Measurements from ENCODE around the gene CEP104.

GRCh38 chr1:3828391-3828790 lies 28.6 kb downstream of the CEP104 start:
- TF ChIP-seq, protein P1, sequence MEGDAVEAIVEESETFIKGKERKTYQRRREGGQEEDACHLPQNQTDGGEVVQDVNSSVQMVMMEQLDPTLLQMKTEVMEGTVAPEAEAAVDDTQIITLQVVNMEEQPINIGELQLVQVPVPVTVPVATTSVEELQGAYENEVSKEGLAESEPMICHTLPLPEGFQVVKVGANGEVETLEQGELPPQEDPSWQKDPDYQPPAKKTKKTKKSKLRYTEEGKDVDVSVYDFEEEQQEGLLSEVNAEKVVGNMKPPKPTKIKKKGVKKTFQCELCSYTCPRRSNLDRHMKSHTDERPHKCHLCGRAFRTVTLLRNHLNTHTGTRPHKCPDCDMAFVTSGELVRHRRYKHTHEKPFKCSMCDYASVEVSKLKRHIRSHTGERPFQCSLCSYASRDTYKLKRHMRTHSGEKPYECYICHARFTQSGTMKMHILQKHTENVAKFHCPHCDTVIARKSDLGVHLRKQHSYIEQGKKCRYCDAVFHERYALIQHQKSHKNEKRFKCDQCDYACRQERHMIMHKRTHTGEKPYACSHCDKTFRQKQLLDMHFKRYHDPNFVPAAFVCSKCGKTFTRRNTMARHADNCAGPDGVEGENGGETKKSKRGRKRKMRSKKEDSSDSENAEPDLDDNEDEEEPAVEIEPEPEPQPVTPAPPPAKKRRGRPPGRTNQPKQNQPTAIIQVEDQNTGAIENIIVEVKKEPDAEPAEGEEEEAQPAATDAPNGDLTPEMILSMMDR (IDR thresholded peaks at IDR 0.05; ENCODE audit: insufficient read depth, low read length), result no peak
- TF ChIP-seq POLR2AphosphoS5 (IDR thresholded peaks at IDR 0.05; ENCODE audit: low read depth) (no peak), GABPA (IDR thresholded peaks at IDR 0.05; ENCODE audit: low read depth) (no peak)

Data from HL-60 (cell line).